IPS-18a (cell line): ENCODE measurements around the gene BIRC7.

Source experiments
- H3K27ac ChIP-seq: one replicate; pipeline ENCODE4 v1.5.1; 2013; ENCODE audit warnings: low read length
- H3K27me3 ChIP-seq: one replicate; pipeline ENCODE4 v1.6.1; 2013; ENCODE audit warnings: mild to moderate bottlenecking, low read length; ENCODE audit not compliant: control insufficient read depth, insufficient read depth
- H3K36me3 ChIP-seq: one replicate; pipeline ENCODE4 v1.6.1; 2013; ENCODE audit warnings: low read depth, low read length; ENCODE audit not compliant: control insufficient read depth
- H3K4me1 ChIP-seq: one replicate; pipeline ENCODE4 v1.6.1; 2013; ENCODE audit warnings: low read depth, low read length; ENCODE audit not compliant: control insufficient read depth
- H3K4me3 ChIP-seq: one replicate; pipeline ENCODE4 v1.5.1; 2013; ENCODE audit warnings: low read length
- H3K9ac ChIP-seq: one replicate; pipeline ENCODE4 v1.6.1; 2013; ENCODE audit warnings: mild to moderate bottlenecking, low read length, moderate library complexity
- H3K9me3 ChIP-seq: one replicate; pipeline ENCODE4 v1.6.1; 2013; ENCODE audit warnings: low read depth, low read length; ENCODE audit not compliant: control insufficient read depth

Gene BIRC7

DNA sequence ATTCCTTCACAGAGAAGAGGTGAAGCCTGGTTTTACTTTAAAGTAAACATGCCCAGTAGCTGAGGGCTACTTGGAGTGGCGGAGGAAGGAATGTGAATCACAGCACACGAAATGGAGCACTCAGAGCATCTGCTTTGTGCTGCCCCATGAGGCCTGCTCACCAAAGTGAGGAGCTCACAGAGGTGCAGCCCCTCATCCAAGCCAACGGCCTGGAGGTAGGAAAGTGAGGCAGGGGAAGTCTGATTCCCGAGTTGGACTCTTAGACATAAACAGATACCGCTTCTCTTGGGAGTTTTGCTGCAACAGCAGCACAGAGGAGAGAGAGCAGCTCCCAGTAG lies 23.3 kb upstream of the BIRC7 start:
- Histone ChIP-seq H3K36me3 (peaks cover 63% of the 10 kb centered on the region), H3K9me3 (no peaks in the 10 kb centered on the region), H3K4me1 (peaks cover 4% of the 10 kb centered on the region), H3K9ac (no peak overlapping the region), H3K4me3 (no peak overlapping the region), H3K27me3 (no peaks in the 10 kb centered on the region), H3K27ac (no peak overlapping the region)

DNA sequence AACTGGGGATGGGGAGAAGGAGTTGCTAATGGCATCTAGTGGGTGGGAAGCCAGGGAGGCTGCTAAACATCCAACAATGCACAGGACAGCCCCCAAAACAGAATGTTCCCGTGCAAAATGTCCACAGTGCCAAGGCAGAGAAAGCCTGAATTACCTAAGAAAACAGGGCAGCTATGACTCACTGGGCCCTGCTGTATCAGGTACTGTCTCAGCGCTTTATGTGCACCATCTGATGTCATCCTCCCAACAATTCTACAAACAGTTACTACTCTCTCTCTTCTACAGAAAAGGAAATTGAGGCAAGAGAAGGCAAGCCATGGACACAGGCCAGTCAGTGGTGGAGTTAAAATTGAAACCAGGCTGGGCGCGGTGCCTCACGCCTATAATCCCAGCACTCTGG lies 22.9 kb upstream of the BIRC7 start:
- Histone ChIP-seq H3K27ac (no peak overlapping the region), H3K4me3 (no peak overlapping the region), H3K4me1 (peaks cover 4% of the 10 kb centered on the region), H3K9ac (no peak overlapping the region), H3K27me3 (no peaks in the 10 kb centered on the region), H3K9me3 (no peaks in the 10 kb centered on the region), H3K36me3 (peaks cover 59% of the 10 kb centered on the region)

DNA sequence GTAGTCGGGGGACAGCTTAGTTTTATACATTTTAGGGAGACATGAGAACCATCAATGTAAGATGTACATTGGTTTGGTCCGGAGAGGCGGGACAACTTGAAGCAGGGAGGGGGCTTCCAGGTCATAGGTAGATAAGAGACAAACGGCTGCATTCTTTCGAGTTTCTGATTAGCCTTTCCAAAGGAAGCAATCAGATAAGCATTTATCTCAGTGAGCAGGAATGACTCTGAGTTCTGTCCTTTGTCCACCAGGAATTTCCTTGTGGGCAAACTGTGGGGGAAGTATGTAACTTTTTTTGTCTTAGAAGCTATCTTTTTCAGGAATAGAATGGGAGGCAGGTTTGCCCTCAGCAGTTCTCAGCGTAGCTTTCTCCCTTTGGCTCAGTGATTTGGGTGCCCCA lies 21.2 kb upstream of the BIRC7 start:
- no peak overlapping the region for H3K27ac ChIP-seq
- no peaks in the 10 kb centered on the region for H3K27me3 ChIP-seq
- no peak overlapping the region for H3K9ac ChIP-seq
- H3K9me3 ChIP-seq: no peaks in the 10 kb centered on the region
- peaks cover 4% of the 10 kb centered on the region for H3K4me1 ChIP-seq
- H3K4me3 ChIP-seq: peak overlapping the region; percentile 96
- H3K36me3 ChIP-seq: peaks cover 48% of the 10 kb centered on the region

DNA sequence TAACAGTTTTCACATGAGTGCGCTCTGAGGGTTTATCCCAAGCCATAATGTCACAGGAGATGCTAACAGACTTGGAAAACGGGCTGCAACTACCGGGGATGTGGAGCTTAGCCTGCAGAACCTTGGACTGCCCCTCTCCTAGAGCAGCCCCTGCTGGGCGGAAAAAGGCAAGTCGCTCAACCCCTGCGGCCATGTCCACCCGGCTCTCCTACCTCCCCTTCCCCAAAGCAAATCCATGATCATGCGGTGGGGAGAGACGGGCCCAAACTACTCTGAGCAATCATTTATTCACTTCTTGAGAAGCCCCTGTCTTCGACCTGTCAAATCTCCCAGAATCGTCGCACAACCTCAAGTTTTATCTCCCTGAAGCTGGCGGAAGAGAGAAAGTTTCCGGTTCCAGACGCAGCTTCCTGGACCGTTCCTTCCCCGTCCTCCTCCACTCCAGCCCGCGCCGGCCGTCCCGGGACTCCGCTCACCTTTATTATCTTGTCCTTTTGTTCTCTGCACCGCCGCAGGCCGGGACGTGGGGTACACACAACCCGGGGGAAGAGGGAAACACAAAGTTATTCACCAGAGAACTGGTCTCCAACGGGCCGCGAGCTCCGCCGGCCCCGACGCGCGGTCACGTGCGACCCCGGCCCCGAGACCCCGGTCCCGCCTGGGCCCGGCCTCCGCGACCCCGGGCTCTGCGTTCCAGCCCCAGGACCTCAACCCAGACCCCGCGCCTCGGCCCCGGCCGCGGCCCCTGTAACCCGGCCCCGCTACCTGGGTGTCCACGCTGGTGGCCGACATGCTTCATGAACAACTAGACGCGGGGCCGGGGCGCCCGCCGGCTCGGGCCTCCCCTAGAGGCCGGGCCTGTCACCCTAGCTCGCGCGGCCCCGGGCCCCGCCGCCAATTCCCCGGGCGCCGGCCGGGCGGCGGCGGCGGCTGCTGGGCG lies 20.3 kb upstream of the BIRC7 start:
- no peak overlapping the region for H3K27ac ChIP-seq
- no peaks in the 10 kb centered on the region for H3K9me3 ChIP-seq
- peaks cover 4% of the 10 kb centered on the region for H3K4me1 ChIP-seq
- no peaks in the 10 kb centered on the region for H3K27me3 ChIP-seq
- H3K4me3 ChIP-seq: peak overlapping the region; percentile 96
- peaks cover 39% of the 10 kb centered on the region for H3K36me3 ChIP-seq
- H3K9ac ChIP-seq: peak overlapping the region; percentile 82

DNA sequence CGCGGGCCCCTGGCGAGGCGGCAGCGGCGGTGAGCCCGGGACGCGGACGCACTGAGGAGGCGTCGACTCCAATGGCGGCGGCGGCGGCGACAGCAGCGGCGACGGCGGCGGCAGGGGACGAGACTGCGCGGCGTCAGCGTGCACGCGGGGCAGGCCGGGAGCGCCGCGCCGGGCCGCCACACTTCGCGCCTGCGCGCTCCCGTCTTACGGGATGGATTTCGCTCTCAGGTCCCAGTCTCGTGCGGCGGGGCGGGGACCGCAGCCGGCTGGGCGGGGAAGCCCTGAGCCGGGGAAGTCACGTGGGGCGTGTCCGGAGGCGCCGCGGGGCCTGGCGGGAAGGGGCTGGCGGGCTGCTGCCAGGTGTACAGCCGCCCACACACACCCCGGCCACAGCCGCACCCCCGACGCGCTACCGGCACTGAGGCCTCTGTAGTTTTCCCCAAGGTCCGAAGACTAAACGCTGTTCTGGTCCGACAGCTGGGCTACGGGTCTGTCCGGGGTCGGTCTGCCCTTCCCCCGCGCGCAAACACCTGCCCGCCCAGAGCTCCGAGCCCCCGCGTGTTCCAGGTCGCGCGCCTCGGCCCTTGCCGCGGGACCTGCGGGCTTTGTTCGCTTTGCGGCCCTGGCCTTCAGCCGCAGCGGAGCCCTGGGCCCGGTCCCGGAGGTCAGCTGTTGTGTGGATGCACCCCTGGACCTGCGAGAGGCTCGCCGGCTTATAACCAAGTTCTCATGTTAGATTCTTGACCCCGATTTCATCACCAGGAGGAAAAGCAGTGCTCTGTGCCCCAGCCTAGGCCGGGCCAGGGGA lies 19.5 kb upstream of the BIRC7 start, which contains the start of gene YTHDF1:
Gene YTHDF1 (minus strand): TSS at position 91 of the 808 bp plus-strand sequence. CDS start 239 bp downstream, outside the sequence.
- no peak within 1 kb of the TSS for H3K27ac ChIP-seq
- H3K9ac ChIP-seq: peak within 1 kb of the TSS; percentile 82
- H3K36me3 ChIP-seq: peaks cover 34% of the 10 kb centered on the region
- peak within 1 kb of the TSS; percentile 96 for H3K4me3 ChIP-seq
- no peaks in the 10 kb centered on the region for H3K9me3 ChIP-seq
- H3K4me1 ChIP-seq: peaks cover 4% of the 10 kb centered on the region
- no peaks in the 10 kb centered on the region for H3K27me3 ChIP-seq

DNA sequence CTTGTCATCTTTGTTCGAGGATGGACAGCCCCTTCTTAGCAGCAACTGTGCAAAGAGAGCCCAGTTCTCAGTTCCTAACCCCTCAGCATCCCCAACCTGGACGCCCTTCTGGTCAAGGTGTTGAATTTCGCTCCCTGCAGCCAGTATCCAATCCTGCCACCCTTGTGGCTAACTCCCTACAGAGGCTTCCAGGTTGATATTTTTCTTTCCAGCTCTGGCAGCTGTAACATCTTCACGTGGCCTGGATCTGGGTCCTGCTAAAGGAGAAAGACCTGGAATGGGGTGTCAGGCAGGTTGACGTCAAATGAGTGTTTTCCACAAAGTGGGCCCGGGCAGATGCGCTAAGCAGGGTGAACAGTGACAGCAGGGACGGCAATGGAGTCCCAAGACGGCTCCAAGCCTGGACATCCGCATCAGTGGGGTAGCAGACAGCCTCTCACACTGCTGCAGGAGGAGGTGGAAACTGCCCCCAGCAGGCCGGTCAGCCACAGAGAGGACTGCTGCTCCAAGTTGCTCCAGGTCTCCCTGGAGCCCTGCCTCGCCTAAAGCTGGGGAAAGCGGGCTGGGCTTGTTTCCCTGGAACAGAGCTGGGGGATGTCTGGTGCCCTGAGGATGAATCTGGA lies 18.7 kb upstream of the BIRC7 start:
- H3K27ac ChIP-seq: no peak overlapping the region
- no peaks in the 10 kb centered on the region for H3K27me3 ChIP-seq

DNA sequence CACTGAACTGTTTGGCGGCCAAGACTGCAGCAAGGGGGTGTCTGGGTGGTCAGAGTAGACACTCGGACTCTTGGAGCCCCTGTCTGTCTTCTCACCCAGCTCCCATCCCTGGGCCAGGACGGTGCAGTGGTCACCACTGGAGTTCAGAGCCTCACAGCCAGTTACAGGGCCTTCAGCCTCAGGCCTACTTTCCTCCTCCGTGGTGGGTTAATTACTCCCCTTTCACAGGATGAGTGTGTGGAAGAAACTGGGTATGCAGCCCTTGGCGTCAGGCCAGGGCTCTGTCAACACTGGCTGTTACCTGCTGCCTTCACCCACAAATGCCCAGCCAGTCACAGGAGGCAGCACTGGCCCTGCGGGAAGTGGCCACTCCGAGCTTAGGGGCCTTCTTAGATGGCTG lies 18.0 kb upstream of the BIRC7 start:
- Histone ChIP-seq H3K4me1 (peaks cover 4% of the 10 kb centered on the region), H3K27me3 (no peaks in the 10 kb centered on the region), H3K9me3 (no peaks in the 10 kb centered on the region), H3K4me3 (no peak overlapping the region), H3K9ac (no peak overlapping the region), H3K36me3 (peaks cover 19% of the 10 kb centered on the region), H3K27ac (no peak overlapping the region)

More for the DNA sequence above, 18.7 kb upstream of the BIRC7 start:
- Histone ChIP-seq H3K4me3 (peak overlapping the region; percentile 83), H3K9me3 (no peaks in the 10 kb centered on the region), H3K4me1 (peaks cover 4% of the 10 kb centered on the region), H3K9ac (peak overlapping the region; percentile 68), H3K36me3 (peaks cover 27% of the 10 kb centered on the region)

DNA sequence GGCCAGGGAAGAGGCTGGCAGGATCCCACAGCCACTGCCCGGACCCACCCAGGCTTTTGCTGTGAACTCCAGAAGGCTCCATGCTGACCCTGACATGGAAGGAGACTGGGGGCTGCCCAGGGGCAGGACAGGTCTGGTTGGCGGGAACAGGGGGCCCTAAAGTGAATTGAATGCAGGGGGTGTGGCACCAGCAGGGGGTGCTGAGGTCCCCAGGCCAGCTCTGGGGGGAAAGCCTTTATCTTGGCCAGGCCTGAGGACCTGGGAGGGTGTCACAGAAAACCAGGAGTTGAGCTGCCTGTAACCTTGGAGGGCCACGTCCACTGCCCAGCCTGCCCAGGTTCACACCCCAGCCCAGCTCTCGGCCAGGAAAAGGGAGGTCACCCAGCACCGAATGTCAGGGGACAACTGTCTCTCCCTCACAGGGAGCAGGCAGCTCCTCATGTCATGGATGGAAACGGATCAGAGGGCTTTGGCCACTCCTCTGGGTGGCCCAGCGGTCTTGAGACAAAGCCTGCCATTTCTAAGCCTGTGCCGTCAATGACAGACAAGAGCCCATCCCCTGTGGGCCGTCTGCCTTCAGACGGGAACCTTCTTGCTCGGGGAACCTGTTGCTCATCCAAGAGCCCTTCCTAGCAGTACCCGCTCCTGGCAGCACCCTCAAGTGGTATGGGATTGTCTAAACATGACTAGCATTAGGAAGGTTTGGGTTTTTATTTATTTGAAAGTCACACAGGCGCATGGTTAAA lies 16.8 kb upstream of the BIRC7 start:
- Histone ChIP-seq H3K4me1 (peaks cover 4% of the 10 kb centered on the region), H3K27ac (no peak overlapping the region), H3K27me3 (no peaks in the 10 kb centered on the region), H3K9ac (no peak overlapping the region), H3K36me3 (peaks cover 8% of the 10 kb centered on the region), H3K9me3 (no peaks in the 10 kb centered on the region), H3K4me3 (no peak overlapping the region)

DNA sequence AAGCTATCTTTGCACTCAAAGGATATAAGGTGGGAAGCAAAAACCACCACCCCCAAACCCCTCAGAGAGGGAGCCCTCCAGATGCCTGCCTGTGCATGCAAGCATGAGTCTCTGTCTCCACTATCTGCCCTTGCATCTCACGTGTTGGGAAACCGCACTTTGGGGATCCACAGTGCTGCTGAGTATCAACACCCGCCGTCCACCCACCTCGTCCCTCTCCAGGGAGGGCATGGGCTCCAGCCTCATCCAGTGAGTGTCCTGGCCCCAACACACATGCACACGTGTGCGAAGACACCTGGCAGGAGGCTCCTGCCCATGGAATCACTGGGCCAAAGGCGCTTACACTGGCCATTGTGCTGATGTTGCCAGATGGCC lies 16.3 kb upstream of the BIRC7 start:
- Histone ChIP-seq H3K36me3 (peaks cover 2% of the 10 kb centered on the region), H3K27me3 (no peaks in the 10 kb centered on the region), H3K9ac (no peak overlapping the region), H3K27ac (no peak overlapping the region), H3K4me1 (peaks cover 4% of the 10 kb centered on the region), H3K9me3 (no peaks in the 10 kb centered on the region), H3K4me3 (no peak overlapping the region)

DNA sequence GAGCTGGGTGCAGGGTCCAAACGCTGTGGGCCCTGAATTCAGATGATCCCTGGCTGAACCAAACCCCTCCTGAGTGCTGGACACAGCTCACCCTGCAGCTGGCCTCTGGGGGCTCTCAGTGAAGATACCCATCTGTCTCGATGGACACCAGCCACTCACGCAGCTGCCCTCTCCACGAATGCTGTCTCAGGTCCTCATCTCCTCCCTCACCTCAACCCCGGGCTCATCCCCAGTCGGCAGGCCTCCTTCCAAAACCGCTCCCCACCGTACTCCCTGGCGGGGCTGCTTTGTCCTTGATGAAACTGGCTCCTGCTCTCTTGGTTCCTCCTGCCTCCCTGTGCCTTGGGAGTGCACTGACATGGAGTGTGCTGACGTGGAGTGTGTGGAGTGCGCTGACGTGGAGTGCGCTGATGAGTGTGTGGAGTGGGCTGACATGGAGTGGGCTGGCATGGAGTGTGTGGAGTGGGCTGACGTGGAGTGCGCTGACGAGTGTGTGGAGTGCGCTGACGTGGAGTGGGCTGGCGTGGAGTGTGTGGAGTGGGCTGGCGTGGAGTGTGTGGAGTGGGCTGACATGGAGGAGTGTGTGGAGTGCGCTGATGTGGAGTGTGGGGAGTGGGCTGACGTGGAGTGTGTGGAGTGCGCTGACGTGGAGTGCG lies 15.7 kb upstream of the BIRC7 start:
- no peak overlapping the region for H3K9ac ChIP-seq
- no peaks in the 10 kb centered on the region for H3K36me3 ChIP-seq
- H3K27me3 ChIP-seq: no peaks in the 10 kb centered on the region
- no peaks in the 10 kb centered on the region for H3K9me3 ChIP-seq
- no peak overlapping the region for H3K27ac ChIP-seq
- H3K4me3 ChIP-seq: no peak overlapping the region
- peaks cover 4% of the 10 kb centered on the region for H3K4me1 ChIP-seq
